ENCODE results near the gene LPAR6.

The LPAR6 gene

DNA sequence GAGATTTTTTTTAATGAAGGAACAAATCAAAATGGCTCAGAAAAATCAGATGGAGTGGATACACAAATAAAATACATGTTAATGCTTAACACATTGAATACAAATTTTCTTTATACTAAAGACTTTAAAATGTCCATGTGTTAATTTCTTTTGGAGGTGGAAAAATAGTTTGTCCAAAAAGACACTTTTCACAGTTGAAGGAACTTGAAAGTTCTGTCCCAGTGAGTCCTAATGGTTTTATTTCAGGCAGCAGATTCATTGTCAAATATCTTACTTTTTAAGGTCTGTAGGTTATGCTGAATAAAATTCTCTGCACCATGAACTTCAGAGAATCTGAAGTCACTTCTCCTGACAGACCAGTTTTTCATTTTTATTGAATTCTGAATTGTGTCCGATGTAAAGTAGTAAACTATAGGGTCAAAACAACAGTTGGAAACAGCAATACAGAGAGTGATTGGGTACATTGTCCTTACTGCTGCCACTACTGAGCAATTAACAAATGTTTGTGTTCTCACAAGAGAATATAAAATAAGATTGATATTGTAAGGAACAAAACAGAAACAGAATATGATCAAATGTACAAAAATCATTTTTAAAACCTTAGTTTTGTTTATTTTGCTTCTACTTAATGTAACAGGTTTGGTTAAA lies 1.6 kb downstream of the LPAR6 start:
- H3K9me3 ChIP-seq (ENCODE audit: control insufficient read depth, low read depth, low read length): no peaks in the 10 kb centered on the region
- no peaks in the 10 kb centered on the region for H3K36me3 ChIP-seq (ENCODE audit: control insufficient read depth, low read depth, low read length)
- H3K4me1 ChIP-seq (ENCODE audit: control insufficient read depth, low read depth, low read length): peaks cover 27% of the 10 kb centered on the region
- H3K9ac ChIP-seq (ENCODE audit: low read length): peak overlapping the region; percentile 73
- no peaks in the 10 kb centered on the region for H3K27me3 ChIP-seq (ENCODE audit: control insufficient read depth, insufficient read depth, low read length)
- no peak overlapping the region for H3K27ac ChIP-seq (ENCODE audit: low read length)
- peak overlapping the region; percentile 63 for H3K4me3 ChIP-seq (ENCODE audit: low read length)

DNA sequence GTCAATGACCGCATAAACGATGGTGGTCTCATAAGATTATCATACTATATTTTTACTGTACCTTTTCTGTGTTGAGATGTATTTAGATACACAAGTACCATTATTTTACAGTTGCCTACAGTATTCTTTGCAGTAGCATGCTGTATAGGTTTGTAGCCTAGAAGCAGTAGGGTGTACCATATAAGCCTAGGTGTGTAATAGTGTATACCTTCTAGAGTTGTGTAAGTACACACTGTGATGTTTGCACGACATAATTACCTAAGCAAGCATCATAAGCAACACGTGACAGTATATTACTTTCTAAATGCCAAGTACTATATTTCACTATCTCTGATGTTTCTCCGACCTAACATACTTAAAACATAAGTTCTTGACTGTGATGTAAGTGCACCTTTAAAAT lies 2.7 kb downstream of the LPAR6 start:
- no peaks in the 10 kb centered on the region for H3K36me3 ChIP-seq (ENCODE audit: control insufficient read depth, low read depth, low read length)
- peak overlapping the region; percentile 63 for H3K4me3 ChIP-seq (ENCODE audit: low read length)
- H3K27me3 ChIP-seq (ENCODE audit: control insufficient read depth, insufficient read depth, low read length): no peaks in the 10 kb centered on the region
- no peaks in the 10 kb centered on the region for H3K9me3 ChIP-seq (ENCODE audit: control insufficient read depth, low read depth, low read length)
- no peak overlapping the region for H3K27ac ChIP-seq (ENCODE audit: low read length)
- H3K4me1 ChIP-seq (ENCODE audit: control insufficient read depth, low read depth, low read length): peaks cover 27% of the 10 kb centered on the region
- no peak overlapping the region for H3K9ac ChIP-seq (ENCODE audit: low read length)

DNA sequence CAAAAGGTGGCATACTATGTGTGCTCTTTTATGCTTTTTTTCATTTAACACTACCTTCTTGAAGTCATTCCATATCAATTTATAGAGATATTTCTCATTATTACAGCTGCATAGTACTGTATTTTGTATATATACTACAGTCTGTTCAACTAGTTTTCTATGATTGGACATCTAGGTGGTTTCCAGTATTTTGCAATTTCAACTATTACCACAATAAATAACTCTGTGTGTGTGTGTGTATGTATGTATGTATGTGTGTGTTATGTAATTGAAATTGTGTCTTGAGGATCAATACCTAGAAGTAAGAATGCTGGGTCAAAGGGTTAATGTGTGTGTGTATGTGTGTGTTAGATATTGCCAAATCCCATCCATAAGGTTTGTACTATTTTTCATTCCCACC lies 7.0 kb downstream of the LPAR6 start:
- H3K36me3 ChIP-seq (ENCODE audit: control insufficient read depth, low read depth, low read length): no peaks in the 10 kb centered on the region
- no peak overlapping the region for H3K9ac ChIP-seq (ENCODE audit: low read length)
- H3K4me1 ChIP-seq (ENCODE audit: control insufficient read depth, low read depth, low read length): no peaks in the 10 kb centered on the region
- no peaks in the 10 kb centered on the region for H3K9me3 ChIP-seq (ENCODE audit: control insufficient read depth, low read depth, low read length)
- H3K27me3 ChIP-seq (ENCODE audit: control insufficient read depth, insufficient read depth, low read length): no peaks in the 10 kb centered on the region
- H3K27ac ChIP-seq (ENCODE audit: low read length): no peak overlapping the region
- no peak overlapping the region for H3K4me3 ChIP-seq (ENCODE audit: low read length)

DNA sequence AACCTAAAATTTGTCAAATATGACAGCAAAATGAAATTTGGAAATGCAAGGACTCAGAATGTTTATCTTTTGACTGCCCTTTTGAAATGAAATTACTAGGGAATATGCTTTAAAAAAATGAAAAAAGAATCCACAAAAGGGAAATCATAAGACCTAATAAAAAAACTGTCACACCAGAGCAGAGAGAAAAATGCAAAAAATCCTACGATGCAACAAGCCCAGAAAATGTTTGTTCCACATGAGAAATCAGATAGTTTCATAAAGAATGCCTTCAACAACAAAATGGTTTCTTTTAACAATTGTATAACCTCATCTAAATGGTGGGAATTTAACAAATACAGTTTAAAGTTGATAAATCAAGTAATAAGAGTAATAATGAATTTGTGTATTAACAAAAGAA lies 8.0 kb downstream of the LPAR6 start:
- no peak overlapping the region for H3K9ac ChIP-seq (ENCODE audit: low read length)
- H3K27me3 ChIP-seq (ENCODE audit: control insufficient read depth, insufficient read depth, low read length): no peaks in the 10 kb centered on the region
- no peaks in the 10 kb centered on the region for H3K4me1 ChIP-seq (ENCODE audit: control insufficient read depth, low read depth, low read length)
- no peak overlapping the region for H3K4me3 ChIP-seq (ENCODE audit: low read length)
- no peaks in the 10 kb centered on the region for H3K36me3 ChIP-seq (ENCODE audit: control insufficient read depth, low read depth, low read length)
- no peaks in the 10 kb centered on the region for H3K9me3 ChIP-seq (ENCODE audit: control insufficient read depth, low read depth, low read length)
- H3K27ac ChIP-seq (ENCODE audit: low read length): no peak overlapping the region

DNA sequence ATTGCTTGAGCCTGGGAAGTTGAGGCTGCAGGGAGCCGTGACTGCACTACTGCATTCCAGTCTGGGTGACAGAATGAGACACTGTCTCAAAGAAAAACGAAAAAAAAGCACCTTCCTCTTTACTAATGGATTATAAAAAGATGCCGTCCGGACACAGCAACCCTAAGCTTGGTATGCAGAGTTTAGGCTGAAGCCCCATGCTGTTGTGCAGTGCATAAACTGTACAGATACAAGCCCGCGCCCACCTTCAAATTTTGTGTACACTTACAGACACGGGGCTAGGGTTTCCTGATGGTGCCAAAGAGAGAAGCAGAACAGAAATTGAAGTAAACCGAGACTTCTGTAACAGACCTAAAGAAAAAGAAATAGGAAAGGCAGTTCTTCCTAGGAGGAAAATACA lies 9.0 kb downstream of the LPAR6 start:
- Histone ChIP-seq H3K27me3 (ENCODE audit: control insufficient read depth, insufficient read depth, low read length) (no peaks in the 10 kb centered on the region), H3K9ac (ENCODE audit: low read length) (no peak overlapping the region), H3K4me1 (ENCODE audit: control insufficient read depth, low read depth, low read length) (no peaks in the 10 kb centered on the region), H3K4me3 (ENCODE audit: low read length) (no peak overlapping the region), H3K27ac (ENCODE audit: low read length) (no peak overlapping the region), H3K36me3 (ENCODE audit: control insufficient read depth, low read depth, low read length) (no peaks in the 10 kb centered on the region), H3K9me3 (ENCODE audit: control insufficient read depth, low read depth, low read length) (no peaks in the 10 kb centered on the region)

DNA sequence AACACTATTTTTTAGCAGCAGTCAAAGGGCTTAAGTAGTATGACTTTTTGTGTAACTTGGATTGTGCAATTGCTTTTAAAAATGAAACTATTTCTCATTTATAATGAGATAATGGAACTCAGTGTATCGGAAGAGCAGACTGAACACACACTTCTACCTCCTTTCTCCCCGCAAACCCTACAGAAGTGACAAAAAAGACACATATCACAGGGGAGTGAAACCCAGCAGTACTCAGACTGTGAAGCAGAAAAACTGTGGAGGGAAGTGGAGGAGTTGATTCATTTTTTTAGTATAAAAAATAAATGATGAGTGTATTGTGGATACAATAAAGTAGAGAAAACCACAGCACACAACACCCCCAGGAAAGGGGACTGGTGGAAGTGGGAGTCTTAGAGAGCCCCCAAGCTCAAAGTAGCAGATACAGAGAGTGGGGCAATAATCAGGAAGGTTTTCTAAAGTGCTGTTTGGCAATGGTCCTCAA lies 9.7 kb downstream of the LPAR6 start:
- Histone ChIP-seq H3K9ac (ENCODE audit: low read length) (no peak overlapping the region), H3K27ac (ENCODE audit: low read length) (no peak overlapping the region), H3K4me1 (ENCODE audit: control insufficient read depth, low read depth, low read length) (no peaks in the 10 kb centered on the region), H3K27me3 (ENCODE audit: control insufficient read depth, insufficient read depth, low read length) (no peaks in the 10 kb centered on the region), H3K4me3 (ENCODE audit: low read length) (no peak overlapping the region), H3K36me3 (ENCODE audit: control insufficient read depth, low read depth, low read length) (no peaks in the 10 kb centered on the region), H3K9me3 (ENCODE audit: control insufficient read depth, low read depth, low read length) (no peaks in the 10 kb centered on the region)

DNA sequence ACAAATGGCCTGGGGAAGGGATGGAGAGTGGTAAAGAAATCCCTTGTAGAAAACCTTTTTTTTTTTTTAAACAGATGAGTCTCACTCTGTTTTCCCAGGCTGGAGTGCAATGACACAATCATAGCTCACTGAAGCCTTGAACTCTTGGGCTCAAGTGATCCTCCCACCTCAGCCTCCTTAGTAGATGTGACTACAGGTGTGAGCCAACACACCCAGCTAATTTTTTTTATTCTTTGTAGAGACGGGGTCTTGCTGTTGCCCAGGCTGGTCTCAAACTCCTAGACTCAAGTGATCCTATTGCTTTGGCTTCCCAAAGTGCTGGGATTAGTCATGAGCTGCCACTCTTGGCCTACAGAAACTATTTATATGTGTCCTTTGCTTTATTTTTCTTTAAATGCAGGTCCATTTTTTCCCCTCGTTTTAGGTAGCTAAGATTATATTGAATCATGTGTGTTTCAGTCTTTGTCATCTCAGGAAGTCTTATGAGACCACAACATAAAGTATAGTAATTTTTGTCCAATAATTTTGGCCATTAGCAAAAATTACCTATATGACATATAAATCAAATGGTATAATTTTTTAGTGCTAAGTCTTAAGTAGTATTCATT lies 10.5 kb downstream of the LPAR6 start:
- Histone ChIP-seq H3K4me1 (ENCODE audit: control insufficient read depth, low read depth, low read length) (no peaks in the 10 kb centered on the region), H3K9ac (ENCODE audit: low read length) (no peak overlapping the region), H3K9me3 (ENCODE audit: control insufficient read depth, low read depth, low read length) (no peaks in the 10 kb centered on the region), H3K36me3 (ENCODE audit: control insufficient read depth, low read depth, low read length) (no peaks in the 10 kb centered on the region), H3K27ac (ENCODE audit: low read length) (no peak overlapping the region), H3K27me3 (ENCODE audit: control insufficient read depth, insufficient read depth, low read length) (no peaks in the 10 kb centered on the region), H3K4me3 (ENCODE audit: low read length) (no peak overlapping the region)

DNA sequence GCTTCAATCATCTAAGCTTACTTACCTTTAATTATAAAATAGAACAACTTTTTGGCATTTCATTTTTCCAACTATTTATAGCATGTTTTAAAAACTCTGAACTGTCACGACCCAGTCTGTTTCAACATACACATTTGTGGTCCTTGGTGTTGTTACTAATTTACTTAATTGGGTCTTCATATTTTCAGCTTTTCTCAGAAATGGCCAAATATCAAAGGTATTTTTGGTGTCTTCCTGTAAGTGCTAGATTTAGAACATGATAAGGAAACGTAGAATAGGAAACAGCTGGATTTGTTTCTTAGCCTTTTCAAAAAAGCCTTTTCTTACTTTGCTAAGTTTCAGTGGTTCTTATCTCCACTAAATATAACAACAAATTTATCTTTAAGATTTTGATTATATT lies 11.4 kb downstream of the LPAR6 start:
- Histone ChIP-seq H3K27me3 (ENCODE audit: control insufficient read depth, insufficient read depth, low read length) (no peaks in the 10 kb centered on the region), H3K9me3 (ENCODE audit: control insufficient read depth, low read depth, low read length) (no peaks in the 10 kb centered on the region), H3K36me3 (ENCODE audit: control insufficient read depth, low read depth, low read length) (no peaks in the 10 kb centered on the region), H3K9ac (ENCODE audit: low read length) (no peak overlapping the region), H3K4me3 (ENCODE audit: low read length) (no peak overlapping the region), H3K4me1 (ENCODE audit: control insufficient read depth, low read depth, low read length) (no peaks in the 10 kb centered on the region), H3K27ac (ENCODE audit: low read length) (no peak overlapping the region)

DNA sequence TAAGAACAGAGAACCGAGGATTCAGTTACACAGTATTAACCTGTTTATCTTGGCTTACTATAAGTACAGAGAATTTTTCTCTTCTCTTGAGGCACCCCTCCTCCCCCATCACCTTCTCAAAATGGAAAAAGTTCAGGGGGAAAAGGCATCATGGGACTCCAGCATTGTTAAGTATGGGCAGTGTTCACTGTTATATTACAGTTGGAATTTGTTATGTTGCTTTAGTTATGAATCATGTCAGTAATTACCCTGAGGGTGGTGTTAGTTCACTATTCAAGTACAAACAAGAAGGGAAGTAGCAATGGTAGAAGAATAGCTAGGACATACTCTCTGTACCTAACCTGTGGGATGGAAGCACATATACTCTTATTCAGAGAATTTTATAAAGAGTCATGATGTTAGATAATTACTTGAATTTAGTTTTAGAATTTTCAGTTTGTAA lies 12.0 kb downstream of the LPAR6 start:
- Histone ChIP-seq H3K4me1 (ENCODE audit: control insufficient read depth, low read depth, low read length) (no peaks in the 10 kb centered on the region), H3K9ac (ENCODE audit: low read length) (no peak overlapping the region), H3K4me3 (ENCODE audit: low read length) (no peak overlapping the region), H3K36me3 (ENCODE audit: control insufficient read depth, low read depth, low read length) (no peaks in the 10 kb centered on the region), H3K27me3 (ENCODE audit: control insufficient read depth, insufficient read depth, low read length) (no peaks in the 10 kb centered on the region), H3K27ac (ENCODE audit: low read length) (no peak overlapping the region), H3K9me3 (ENCODE audit: control insufficient read depth, low read depth, low read length) (no peaks in the 10 kb centered on the region)

DNA sequence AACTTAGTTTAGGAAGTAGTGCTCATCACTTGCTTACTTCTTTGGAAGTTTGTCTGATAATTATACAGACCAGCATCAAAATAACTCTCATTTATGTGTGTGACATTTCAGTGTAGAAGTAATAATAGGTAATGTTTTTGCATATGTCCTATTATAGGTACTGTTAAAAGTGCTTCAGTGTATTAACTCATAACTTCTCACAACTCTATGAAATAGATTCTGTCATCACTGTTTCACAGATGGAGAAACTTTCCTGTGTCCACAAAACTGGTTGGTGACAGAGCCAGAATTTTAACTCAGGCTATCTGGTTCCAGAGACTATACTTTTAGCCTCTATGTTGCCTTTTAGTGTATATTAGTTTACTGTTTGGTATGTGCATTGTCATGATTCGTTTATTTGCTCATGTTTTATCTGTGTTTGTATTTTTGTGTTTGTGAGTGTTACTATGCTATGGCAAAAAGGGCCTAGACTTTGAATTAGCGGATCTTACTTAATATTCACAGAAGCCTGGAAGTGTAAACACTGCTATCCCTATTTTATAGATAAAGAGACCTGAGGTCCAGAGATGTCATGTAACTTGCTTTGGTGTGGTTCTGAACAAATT lies 12.7 kb downstream of the LPAR6 start:
- H3K27me3 ChIP-seq (ENCODE audit: control insufficient read depth, insufficient read depth, low read length): no peaks in the 10 kb centered on the region
- H3K9ac ChIP-seq (ENCODE audit: low read length): no peak overlapping the region
- H3K9me3 ChIP-seq (ENCODE audit: control insufficient read depth, low read depth, low read length): no peaks in the 10 kb centered on the region
- H3K36me3 ChIP-seq (ENCODE audit: control insufficient read depth, low read depth, low read length): no peaks in the 10 kb centered on the region
- no peak overlapping the region for H3K27ac ChIP-seq (ENCODE audit: low read length)
- H3K4me3 ChIP-seq (ENCODE audit: low read length): no peak overlapping the region
- H3K4me1 ChIP-seq (ENCODE audit: control insufficient read depth, low read depth, low read length): no peaks in the 10 kb centered on the region

DNA sequence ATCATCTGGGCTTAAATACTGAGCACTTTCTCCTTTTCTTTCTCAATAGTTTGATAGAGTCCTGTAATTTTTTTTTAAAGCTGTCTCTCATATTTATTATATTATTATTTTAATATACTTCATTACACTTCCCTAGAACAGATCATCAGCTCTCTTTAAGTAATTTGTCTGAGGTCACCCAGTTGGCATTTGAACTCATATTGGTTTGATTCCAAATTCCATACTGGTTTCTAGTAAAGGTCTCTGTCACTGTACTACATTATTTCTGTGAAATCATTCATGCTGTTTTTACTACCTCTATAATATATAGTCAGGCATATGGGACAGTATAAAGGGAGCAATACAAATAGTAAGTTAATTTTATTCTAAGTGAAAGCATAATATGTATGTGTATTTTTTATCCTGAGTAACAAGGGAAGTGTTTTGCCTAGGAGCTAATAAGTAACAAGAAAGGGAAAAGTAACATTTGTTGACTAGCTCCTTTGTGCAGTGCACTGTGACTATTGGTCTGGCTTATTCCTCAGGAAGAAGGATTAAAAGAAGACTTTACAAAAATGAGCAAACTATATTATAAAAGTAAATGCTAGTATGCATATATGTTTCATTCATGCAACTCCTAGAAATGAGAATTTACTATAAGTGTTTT lies 14.3 kb downstream of the LPAR6 start:
- H3K4me1 ChIP-seq (ENCODE audit: control insufficient read depth, low read depth, low read length): no peaks in the 10 kb centered on the region
- H3K36me3 ChIP-seq (ENCODE audit: control insufficient read depth, low read depth, low read length): no peaks in the 10 kb centered on the region
- H3K27ac ChIP-seq (ENCODE audit: low read length): no peak overlapping the region
- H3K4me3 ChIP-seq (ENCODE audit: low read length): no peak overlapping the region
- H3K27me3 ChIP-seq (ENCODE audit: control insufficient read depth, insufficient read depth, low read length): no peaks in the 10 kb centered on the region
- no peaks in the 10 kb centered on the region for H3K9me3 ChIP-seq (ENCODE audit: control insufficient read depth, low read depth, low read length)
- no peak overlapping the region for H3K9ac ChIP-seq (ENCODE audit: low read length)

Data from iPS-18a (cell line).